A549 (cell line): Measurements from ENCODE around the gene DTX4. TPM values are rescaled to one million over a fixed set of nuclear protein-coding genes. Genes with fewer than 3 reads are reported as not detected.
A peak's percentile ranks its signal among the peaks of the same experiment; 100 is the strongest.

Source experiments
- ATAC-seq, 2 experiments: fragments of 200-7000 bp in 1 of 2; fragments of >200 bp in 1 of 2; cut with Nextera tagmentation in 1 of 2; cut with Tn5 transposase in 1 of 2; 3 replicates each; pipeline versions ENCODE4 v1.8.0 to v1.9.1; 2018 to 2020; ENCODE audit warnings: mild to moderate bottlenecking in 1 of 2, moderate library complexity in 1 of 2
- CTCF ChIA-PET: fragments of 300-600 bp; sonication (Branson Sonifier 250); formaldehyde crosslinking; extraction: SDS; loops from one replicate; lab custom pipeline; 2021; ENCODE audit warnings: antibody characterized with exemption, inconsistent platforms; lab: Yijun Ruan, JAX
- POLR2A ChIA-PET: fragments of 350-600 bp; formaldehyde crosslinking; extraction: SDS; loops from one replicate; lab custom pipeline; 2021; ENCODE audit warnings: antibody characterized with exemption, inconsistent platforms; lab: Yijun Ruan, JAX
- DNase-seq, 2 experiments: peaks; one replicate each; pipeline versions ENCODE4 v3.0.0 to v3.0.0-alpha.2; 2011 to 2016; ENCODE audit warnings: low read depth in 1 of 2, low spot score in 1 of 2
- FAIRE-seq: peaks from 2 replicates; lab custom pipeline; 2011; peaks lifted over from hg19 to GRCh38; lab: Jason Lieb, UNC
- H3K27ac ChIP-seq, 2 experiments: fragments of >200 bp; sonication (Bioruptor Twin); formaldehyde crosslinking; 3 replicates each; pipeline ENCODE4 v1.5.1; 2016 to 2017
- H3K4me1 ChIP-seq: fragments of >200 bp; sonication (Bioruptor Twin); formaldehyde crosslinking; 3 replicates; pipeline ENCODE4 v1.6.1; 2016
- H3K4me2 ChIP-seq: fragments of >200 bp; sonication (Bioruptor Twin); formaldehyde crosslinking; 3 replicates; pipeline ENCODE4 v1.6.1; 2016
- H3K4me3 ChIP-seq: fragments of >200 bp; sonication (Bioruptor Twin); formaldehyde crosslinking; 3 replicates; pipeline ENCODE4 v1.5.1; 2016
- H3K9me3 ChIP-seq: fragments of >200 bp; sonication (Bioruptor Twin); formaldehyde crosslinking; 3 replicates; pipeline ENCODE4 v1.6.1; 2016
- BHLHE40 ChIP-seq: IDR thresholded peaks from 2 replicates; pipeline ENCODE4 v1.6.1; 2012; ENCODE audit warnings: low read depth, low read length, inconsistent platforms
- CBX2 ChIP-seq: fragments of 200-600 bp; sonication (generic); IDR thresholded peaks from 2 replicates; pipeline ENCODE4 v1.6.1; 2016; ENCODE audit warnings: low read depth, mild to moderate bottlenecking, borderline replicate concordance
- CBX8 ChIP-seq: fragments of 200-600 bp; sonication (generic); IDR thresholded peaks from 2 replicates; pipeline ENCODE4 v1.6.1; 2016
- EHF ChIP-seq: fragments of 250-450 bp; sonication (Bioruptor Pico); IDR thresholded peaks from 2 replicates; pipeline ENCODE4 v1.5.0; 2020; ENCODE audit warnings: mild to moderate bottlenecking
- EHMT2 ChIP-seq: fragments of 200-600 bp; sonication (generic); IDR thresholded peaks from 2 replicates; pipeline ENCODE4 v1.6.1; 2016; ENCODE audit warnings: antibody characterized with exemption, low read depth, mild to moderate bottlenecking, moderate library complexity
- HEYL ChIP-seq: fragments of 250-450 bp; sonication (Bioruptor Pico); IDR thresholded peaks from 2 replicates; pipeline ENCODE4 v1.8.0; 2021; ENCODE audit warnings: mild to moderate bottlenecking, moderate library complexity
- HMGXB4 ChIP-seq: fragments of 250-450 bp; sonication (Bioruptor Pico); IDR thresholded peaks from 2 replicates; pipeline ENCODE4 v1.5.0; 2021; ENCODE audit warnings: mild to moderate bottlenecking, moderate library complexity, borderline replicate concordance
- JUNB ChIP-seq: fragments of >200 bp; sonication (Bioruptor Twin); formaldehyde crosslinking; IDR thresholded peaks from 2 replicates; pipeline ENCODE4 v1.6.1; 2016
- MAZ ChIP-seq: fragments of 150-350 bp; IDR thresholded peaks from 2 replicates; pipeline ENCODE4 v1.6.1; 2014; ENCODE audit warnings: antibody characterized with exemption, low read depth, low read length, borderline replicate concordance
- NPAS2 ChIP-seq: fragments of 250-450 bp; sonication (Bioruptor Pico); IDR thresholded peaks from 2 replicates; pipeline ENCODE4 v1.8.0; 2022; ENCODE audit warnings: mild to moderate bottlenecking, moderate library complexity, borderline replicate concordance
- NR3C1 ChIP-seq: fragments of >200 bp; sonication (Bioruptor Twin); formaldehyde crosslinking; IDR thresholded peaks from 3 replicates; pipeline ENCODE4 v1.6.1; 2017
- PHF8 ChIP-seq: fragments of 200-600 bp; sonication (generic); IDR thresholded peaks from 2 replicates; pipeline ENCODE4 v1.6.1; 2016; ENCODE audit warnings: low read depth, mild to moderate bottlenecking, antibody characterized with exemption, moderate library complexity, borderline replicate concordance
- POLR2AphosphoS2 ChIP-seq: conservative IDR thresholded peaks from 2 replicates; pipeline ENCODE4 v1.6.1; 2012; ENCODE audit warnings: low read length, improper control_type of control experiment, inconsistent platforms
- RAD21 ChIP-seq, 2 experiments: fragments of >200 bp in 1 of 2; sonication (Bioruptor Twin) in 1 of 2; formaldehyde crosslinking in 1 of 2; IDR thresholded peaks in 1 of 2; conservative IDR thresholded peaks in 1 of 2; 2 replicates in 1 of 2; 3 replicates in 1 of 2; pipeline ENCODE4 v1.6.1; 2012 to 2018; ENCODE audit warnings: inconsistent platforms in 1 of 2
- REST ChIP-seq: fragments of 200-600 bp; sonication (generic); IDR thresholded peaks from 2 replicates; pipeline ENCODE4 v1.6.1; 2016; ENCODE audit warnings: antibody characterized with exemption, mild to moderate bottlenecking, moderate library complexity
- RNF2 ChIP-seq: fragments of 200-600 bp; sonication (generic); IDR thresholded peaks from 2 replicates; pipeline ENCODE4 v1.6.1; 2016; ENCODE audit warnings: low read depth, mild to moderate bottlenecking, antibody characterized with exemption, moderate library complexity, borderline replicate concordance
- SREBF2 ChIP-seq: fragments of 450-650 bp; IDR thresholded peaks from 2 replicates; pipeline ENCODE4 v1.6.1; 2014; ENCODE audit warnings: mild to moderate bottlenecking, moderate library complexity
- ZC3H11A ChIP-seq: fragments of 450-650 bp; IDR thresholded peaks from 2 replicates; pipeline ENCODE4 v1.6.1; 2014; ENCODE audit warnings: antibody characterized with exemption, mild to moderate bottlenecking
- ZFP36 ChIP-seq: fragments of 450-650 bp; IDR thresholded peaks from 2 replicates; pipeline ENCODE4 v1.6.1; 2014; ENCODE audit warnings: borderline replicate concordance; ENCODE audit not compliant: partially characterized antibody
- ZSCAN20 ChIP-seq: fragments of 250-450 bp; sonication (Bioruptor Pico); IDR thresholded peaks from 2 replicates; pipeline ENCODE4 v1.8.0; 2022; ENCODE audit warnings: mild to moderate bottlenecking, moderate library complexity
- WGBS: methylation state at CpG from one replicate; pipeline ENCODE4 v1.1.6; 2017; ENCODE audit errors: missing lambda C conversion rate; 5-methylcytosine and 5-hydroxymethylcytosine counted together
- polyA plus RNA-seq, 4 experiments: library from polyadenylated mRNA; depleted of rRNA in 3 of 4; stranded (reverse); fragments of >200 nt; fragmentation: RNase III in 1 of 4; extraction: RNeasy Plus Mini Kit Qiagen cat#74134 plus additional on column Dnase treatment in 1 of 4; gene quantifications; 2 replicates in 3 of 4; 3 replicates in 1 of 4; pipeline ENCODE4 v1.2.3, GENCODE V29; 2011 to 2017
- TF ChIP-seq, protein P1 (sequence below): IDR thresholded peaks from 2 replicates; pipeline ENCODE4 v1.6.1; 2012
- TF ChIP-seq, protein P2 (sequence below): fragments of >200 bp; sonication (Bioruptor Twin); formaldehyde crosslinking; IDR thresholded peaks from 3 replicates; pipeline ENCODE4 v1.5.1; 2016
- TF ChIP-seq, protein P3 (sequence below): IDR thresholded peaks from 2 replicates; pipeline ENCODE4 v1.6.1; 2012; ENCODE audit warnings: low read depth, borderline replicate concordance

The DTX4 gene
- polyA plus RNA-seq, 2 of the 4 experiments (the other 2 are of a cell fraction): 0.97 to 3.1 TPM

GRCh38 chr11:59187587-59187986 lies 15.7 kb downstream of the DTX4 start (continued):
- no peak for TF ChIP-seq MAZ
- TF ChIP-seq CBX8: no peak

DNA sequence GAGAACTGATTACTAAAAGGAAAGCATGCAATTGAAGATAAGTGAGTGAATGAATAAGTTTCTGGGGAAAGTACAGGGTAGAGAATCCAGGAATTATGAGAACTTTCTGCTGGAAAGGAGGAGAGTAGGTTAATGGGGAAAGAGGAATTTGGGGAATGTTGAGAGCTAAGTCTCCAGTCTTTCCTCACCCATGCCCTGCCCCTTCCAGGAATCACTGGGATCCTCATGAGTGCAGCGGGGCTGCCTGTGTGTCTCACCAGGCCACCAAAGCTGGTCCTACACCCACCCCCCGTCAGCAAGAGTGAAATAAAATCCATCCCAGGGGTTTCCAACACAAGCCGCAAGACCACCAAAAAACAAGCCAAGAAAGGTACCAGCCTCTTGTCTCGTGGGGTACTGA lies 17.0 kb downstream of the DTX4 start:
- H3K4me3 ChIP-seq: no peak overlapping the region
- H3K9me3 ChIP-seq: no peaks in the 10 kb centered on the region
- TF ChIP-seq CBX2: no peak
- TF ChIP-seq SREBF2: no peak
- TF ChIP-seq ZFP36: no peak
- no peak for TF ChIP-seq ZSCAN20 (CRISPR knock-in tag)
- TF ChIP-seq, protein P1, sequence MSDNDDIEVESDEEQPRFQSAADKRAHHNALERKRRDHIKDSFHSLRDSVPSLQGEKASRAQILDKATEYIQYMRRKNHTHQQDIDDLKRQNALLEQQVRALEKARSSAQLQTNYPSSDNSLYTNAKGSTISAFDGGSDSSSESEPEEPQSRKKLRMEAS: no peak
- TF ChIP-seq, all 56 proteins: peak for 0
- ATAC-seq (0 out of 6 replicates have a peak, but pooled peaks of 1 of the 2 experiments have one; percentile 29), FAIRE-seq (no peak), DNase-seq (no peak)
- Histone ChIP-seq H3K4me2 (no peak overlapping the region), H3K4me1 (0 out of 3 replicates have a peak, but pooled peaks cover 5% of the 10 kb centered on the region), H3K27ac (no peak overlapping the region)
- CTCF ChIA-PET: interaction anchor here (1.0 to 5.5 kb wide), 2 partner anchors 18 to 31 kb away, joined by 3 to 40 read pairs; partner anchors contain the start of gene DTX4
- WGBS: 81% methylated on average over 4 of the region's 4 CpGs
- POLR2A ChIA-PET: no interaction called here

DNA sequence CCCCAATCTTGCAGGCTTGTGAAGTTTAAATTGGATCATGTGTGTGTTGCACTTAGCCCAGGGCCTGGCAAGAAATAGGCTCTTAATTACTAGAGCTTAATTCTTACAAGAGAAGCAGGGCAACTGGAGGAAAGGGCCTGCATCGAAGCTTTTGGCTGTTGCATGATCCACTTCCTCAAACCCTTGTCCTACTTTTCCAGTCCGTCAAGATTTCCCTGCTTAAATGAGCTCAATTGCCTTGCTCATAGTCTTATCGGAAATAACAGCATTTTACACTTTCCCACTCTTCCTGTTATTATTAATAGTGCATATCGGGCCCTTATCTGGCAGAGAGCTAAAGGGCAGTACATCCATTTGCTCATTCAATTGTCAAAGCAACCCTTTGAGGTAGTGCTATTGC lies 18.1 kb downstream of the DTX4 start:
- POLR2A ChIA-PET: no interaction called here
- TF ChIP-seq RAD21 (conservative IDR thresholded peaks at IDR 0.05 in 1 of 2, IDR thresholded peaks at IDR 0.05 in 1 of 2) (no peak), EHF (no peak), BHLHE40 (no peak), PHF8 (no peak), JUNB (no peak), ZSCAN20 (CRISPR knock-in tag) (no peak), MAZ (no peak)
- TF ChIP-seq, protein P1: no peak
- Histone ChIP-seq H3K27ac (no peak overlapping the region), H3K4me1 (0 out of 3 replicates have a peak, but pooled peaks cover 5% of the 10 kb centered on the region), H3K9me3 (no peaks in the 10 kb centered on the region), H3K4me2 (no peak overlapping the region), H3K4me3 (no peak overlapping the region)
- DNase-seq (no peak), FAIRE-seq (no peak), ATAC-seq (no peak)
- 68% methylated on average over 4 of the region's 4 CpGs for WGBS
- CTCF ChIA-PET: interaction anchor here (5.5 kb wide), 1 partner anchor 19 kb away, joined by 40 read pairs; the partner anchor contains the start of gene DTX4

DNA sequence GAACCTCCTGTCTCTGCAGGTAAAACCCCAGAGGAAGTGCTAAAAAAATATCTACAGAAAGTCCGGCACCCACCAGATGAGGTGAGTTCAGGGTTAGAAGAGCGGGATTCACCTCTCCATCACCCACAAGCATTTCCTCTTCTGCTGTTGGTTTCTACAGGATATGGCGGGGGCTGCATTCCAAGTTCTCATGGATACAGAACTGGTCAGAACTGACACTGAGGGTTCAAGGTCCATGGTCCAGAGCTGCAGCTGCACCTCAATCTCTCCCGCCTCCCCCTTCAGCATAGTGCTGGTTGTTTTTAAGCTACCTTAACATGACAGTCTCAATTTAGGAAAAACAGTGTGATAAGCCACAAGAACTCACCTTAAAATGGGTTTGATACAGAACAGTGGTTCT lies 19.2 kb downstream of the DTX4 start:
- ChIA-PET POLR2A (no interaction called here), CTCF (interaction anchor here (0.8 to 3.5 kb wide), 2 partner anchors 11 to 15 kb away, joined by 3 to 15 read pairs; no protein-coding TSS in a partner anchor)
- Histone ChIP-seq H3K4me3 (no peak overlapping the region), H3K27ac (no peak overlapping the region), H3K4me2 (no peak overlapping the region), H3K4me1 (0 out of 3 replicates have a peak, but pooled peaks cover 5% of the 10 kb centered on the region), H3K9me3 (no peaks in the 10 kb centered on the region)
- DNase-seq (no peak), ATAC-seq (no peak), FAIRE-seq (no peak)
- no peak for TF ChIP-seq REST
- TF ChIP-seq, protein P2, sequence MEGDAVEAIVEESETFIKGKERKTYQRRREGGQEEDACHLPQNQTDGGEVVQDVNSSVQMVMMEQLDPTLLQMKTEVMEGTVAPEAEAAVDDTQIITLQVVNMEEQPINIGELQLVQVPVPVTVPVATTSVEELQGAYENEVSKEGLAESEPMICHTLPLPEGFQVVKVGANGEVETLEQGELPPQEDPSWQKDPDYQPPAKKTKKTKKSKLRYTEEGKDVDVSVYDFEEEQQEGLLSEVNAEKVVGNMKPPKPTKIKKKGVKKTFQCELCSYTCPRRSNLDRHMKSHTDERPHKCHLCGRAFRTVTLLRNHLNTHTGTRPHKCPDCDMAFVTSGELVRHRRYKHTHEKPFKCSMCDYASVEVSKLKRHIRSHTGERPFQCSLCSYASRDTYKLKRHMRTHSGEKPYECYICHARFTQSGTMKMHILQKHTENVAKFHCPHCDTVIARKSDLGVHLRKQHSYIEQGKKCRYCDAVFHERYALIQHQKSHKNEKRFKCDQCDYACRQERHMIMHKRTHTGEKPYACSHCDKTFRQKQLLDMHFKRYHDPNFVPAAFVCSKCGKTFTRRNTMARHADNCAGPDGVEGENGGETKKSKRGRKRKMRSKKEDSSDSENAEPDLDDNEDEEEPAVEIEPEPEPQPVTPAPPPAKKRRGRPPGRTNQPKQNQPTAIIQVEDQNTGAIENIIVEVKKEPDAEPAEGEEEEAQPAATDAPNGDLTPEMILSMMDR: no peak
- no peak for TF ChIP-seq HEYL
- no peak for TF ChIP-seq NR3C1
- TF ChIP-seq POLR2AphosphoS2: no peak
- TF ChIP-seq ZC3H11A: no peak
- no peak for TF ChIP-seq RNF2
- TF ChIP-seq ZFP36: no peak
- no peak for TF ChIP-seq EHMT2
- TF ChIP-seq NPAS2 (CRISPR knock-in tag): no peak
- no peak for TF ChIP-seq HMGXB4 (CRISPR knock-in tag)
- TF ChIP-seq, protein P3, sequence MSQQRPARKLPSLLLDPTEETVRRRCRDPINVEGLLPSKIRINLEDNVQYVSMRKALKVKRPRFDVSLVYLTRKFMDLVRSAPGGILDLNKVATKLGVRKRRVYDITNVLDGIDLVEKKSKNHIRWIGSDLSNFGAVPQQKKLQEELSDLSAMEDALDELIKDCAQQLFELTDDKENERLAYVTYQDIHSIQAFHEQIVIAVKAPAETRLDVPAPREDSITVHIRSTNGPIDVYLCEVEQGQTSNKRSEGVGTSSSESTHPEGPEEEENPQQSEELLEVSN: no peak
- 89% methylated on average over 4 of the region's 4 CpGs for WGBS
